CD4-positive, alpha-beta memory T cell (primary cell): ENCODE measurements around the gene SS18L1. TPM values are rescaled to one million over a fixed set of nuclear protein-coding genes. Genes with fewer than 3 reads are reported as not detected.
A peak's percentile ranks its signal among the peaks of the same experiment; 100 is the strongest.

Source experiments
- CTCF ChIA-PET: fragments of 350-600 bp; sonication (Branson Sonifier 250); formaldehyde crosslinking; loops from one replicate; lab custom pipeline; 2021; ENCODE audit warnings: inconsistent platforms; ENCODE audit not compliant: partially characterized antibody; lab: Charles Lee
- POLR2A ChIA-PET: fragments of 350-600 bp; sonication (Branson Sonifier 250); formaldehyde crosslinking; loops from one replicate; lab custom pipeline; 2021; ENCODE audit not compliant: partially characterized antibody; lab: Charles Lee
- DNase-seq, 5 donors: peaks; one replicate each; pipeline versions ENCODE4 v3.0.0 to v3.0.0-alpha.2; 2020 to 2022; ENCODE audit warnings: mixed read lengths in 1 of 5
- H3K27ac ChIP-seq: one replicate; pipeline ENCODE4 v1.7.0; 2013; ENCODE audit warnings: low read depth, low read length
- H3K27me3 ChIP-seq: 2 replicates; pipeline ENCODE4 v1.7.0; 2013; ENCODE audit warnings: mild to moderate bottlenecking, low read length, moderate library complexity; ENCODE audit not compliant: insufficient read depth
- H3K36me3 ChIP-seq: 2 replicates; pipeline ENCODE4 v1.7.0; 2013; ENCODE audit warnings: mild to moderate bottlenecking, low read length, moderate library complexity; ENCODE audit not compliant: insufficient read depth
- H3K4me1 ChIP-seq: 2 replicates; pipeline ENCODE4 v1.7.0; 2013; ENCODE audit warnings: mild to moderate bottlenecking, low read length, moderate library complexity; ENCODE audit not compliant: insufficient read depth
- H3K4me3 ChIP-seq, 2 donors: one replicate each; pipeline ENCODE4 v1.7.0; 2013; ENCODE audit warnings: low read length in 2 of 2, mild to moderate bottlenecking in 1 of 2
- H3K9me3 ChIP-seq, 2 donors: one replicate each; pipeline ENCODE4 v1.7.0; 2013; ENCODE audit warnings: low read length in 2 of 2, control low read depth in 1 of 2; ENCODE audit not compliant: control insufficient read depth in 1 of 2
- H3K27ac Mint-ChIP-seq, 7 donors: one replicate each; pipeline ENCODE4 v1.8.0; 2020 to 2021; ENCODE audit warnings: mixed read lengths in 7 of 7, mild to moderate bottlenecking in 6 of 7, inconsistent platforms in 3 of 7, moderate library complexity in 3 of 7
- H3K27me3 Mint-ChIP-seq, 2 donors: one replicate each; pipeline ENCODE4 v1.8.0; 2020 to 2021; ENCODE audit warnings: mixed read lengths in 2 of 2
- H3K36me3 Mint-ChIP-seq, 2 donors: one replicate each; pipeline ENCODE4 v1.8.0; 2020 to 2021; ENCODE audit warnings: mixed read lengths in 2 of 2, inconsistent platforms in 1 of 2, mild to moderate bottlenecking in 1 of 2
- H3K4me1 Mint-ChIP-seq, 4 donors: one replicate each; pipeline ENCODE4 v1.8.0; 2020 to 2021; ENCODE audit warnings: mixed read lengths in 4 of 4, mild to moderate bottlenecking in 1 of 4
- H3K4me3 Mint-ChIP-seq, 8 donors: one replicate each; pipeline ENCODE4 v1.8.0; 2020 to 2021; ENCODE audit warnings: mixed read lengths in 8 of 8, mild to moderate bottlenecking in 7 of 8, moderate library complexity in 6 of 8, inconsistent platforms in 3 of 8
- H3K9me3 Mint-ChIP-seq, 8 donors: one replicate each; pipeline ENCODE4 v1.8.0; 2020 to 2021; ENCODE audit warnings: mixed read lengths in 8 of 8, mild to moderate bottlenecking in 5 of 8, inconsistent platforms in 3 of 8, moderate library complexity in 1 of 8
- intact Hi-C: fragments of 100-400 bp; cut with micrococcal nuclease; formaldehyde crosslinking; loops from one replicate; pipeline ENCODE4 v1.15.1; 2023
- polyA plus RNA-seq, 2 donors: library from polyadenylated mRNA; unstranded; fragments of 300-500 nt; fragmentation: Illumina TruSeq; gene quantifications; one replicate each; pipeline ENCODE4 v1.2.3, GENCODE V29; 2021
- total RNA-seq, 2 experiments: library from RNA; stranded (reverse); gene quantifications; one replicate each; pipeline ENCODE4 v1.2.3, GENCODE V29; 2021

The SS18L1 gene
- total and polyA plus RNA-seq, 4 experiments from 2014 or later = 0.71 to 24.8 (median 12.0) TPM

DNA sequence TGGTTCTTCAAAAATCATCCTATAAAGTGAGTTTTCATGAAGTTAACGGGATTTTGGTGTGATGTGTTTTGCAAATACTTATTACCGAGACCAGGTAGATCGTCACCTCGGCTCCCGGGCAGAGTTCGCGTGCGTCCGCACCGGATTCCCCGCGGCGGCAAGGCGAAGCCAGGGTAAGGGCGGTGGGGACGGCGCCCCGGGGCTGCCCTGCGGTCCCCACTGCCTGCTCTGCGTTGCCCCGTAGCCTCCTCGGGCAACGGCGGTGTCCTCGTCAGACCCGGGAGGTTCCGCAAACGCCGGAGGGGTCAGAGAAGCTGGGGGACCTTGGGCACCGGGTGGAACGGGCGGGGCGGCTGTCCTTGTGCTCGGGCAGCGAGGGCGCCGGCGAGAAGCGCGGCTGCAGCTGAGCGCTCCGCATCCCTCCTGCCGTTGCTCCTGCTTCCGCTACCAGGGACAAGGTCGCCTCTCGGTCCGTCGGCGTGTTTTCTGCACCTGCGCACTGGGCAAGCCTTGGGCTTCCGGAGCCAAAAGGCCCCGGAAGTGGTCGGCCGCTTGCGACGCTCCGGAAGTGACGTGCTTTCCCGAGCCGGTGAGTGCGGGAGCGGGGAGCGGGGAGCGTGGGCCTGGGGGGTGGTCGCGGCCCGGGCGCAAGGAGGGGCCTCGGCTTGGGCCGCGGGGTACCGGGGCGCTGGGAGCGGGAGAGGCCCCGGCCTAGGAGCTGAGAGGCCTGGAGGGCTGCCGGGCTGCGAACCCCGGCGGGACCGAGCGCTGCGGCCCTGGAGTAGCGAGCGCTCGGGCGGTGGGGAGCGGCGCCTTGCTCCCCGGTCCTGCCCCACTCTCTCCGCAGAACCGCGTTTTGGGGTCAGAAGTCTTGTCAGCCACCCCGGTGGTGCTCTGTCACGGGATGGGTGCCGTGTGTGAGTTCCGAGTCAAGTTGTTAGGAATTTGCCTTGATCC is 39.2 kb downstream of the SS18L1 start, which contains the start of gene MTG2:
MTG2 (plus strand) TSS at position 560 of the 957 bp plus-strand sequence. CDS start 10,393 bp downstream, outside the sequence.
- peak; percentile 91 to 96 (median 93) for DNase-seq
- H3K9me3 ChIP-seq = no peaks in the 10 kb centered on the region
- H3K36me3 Mint-ChIP-seq = peaks cover 0 to 14% of the 10 kb centered on the region in 2 donors
- H3K27me3 Mint-ChIP-seq = no peaks in the 10 kb centered on the region
- H3K9me3 Mint-ChIP-seq = peaks cover 0 to 2% (median 0%) of the 10 kb centered on the region in 8 donors
- CTCF ChIA-PET = no interaction called here
- peaks cover 22% of the 10 kb centered on the region for H3K4me1 ChIP-seq
- peak within 1 kb of the TSS; percentile 94 for H3K27ac ChIP-seq
- peak within 1 kb of the TSS; percentile 93 to 98 (median 96) for H3K27ac Mint-ChIP-seq
- intact Hi-C loops = loop anchor here (1.0 to 5.0 kb wide), 7 partner anchors 39 to 225 kb away; partner anchors contain the start of genes ADRM1, CABLES2, LSM14B and OSBPL2
- peak within 1 kb of the TSS; percentile 53 to 92 for H3K4me3 ChIP-seq
- POLR2A ChIA-PET = interaction anchor here (0.6 to 1.9 kb wide), 13 partner anchors 10 to 217 kb away, joined by 3 to 6 read pairs (median 3); partner anchors contain the start of genes LSM14B, OSBPL2, PSMA7 and RPS21
- H3K36me3 ChIP-seq = no peaks in the 10 kb centered on the region
- H3K4me1 Mint-ChIP-seq = peaks cover 23 to 50% (median 37%) of the 10 kb centered on the region in 4 donors
- H3K27me3 ChIP-seq = no peaks in the 10 kb centered on the region
- H3K4me3 Mint-ChIP-seq = peak within 1 kb of the TSS; percentile 91 to 97 (median 92)

DNA sequence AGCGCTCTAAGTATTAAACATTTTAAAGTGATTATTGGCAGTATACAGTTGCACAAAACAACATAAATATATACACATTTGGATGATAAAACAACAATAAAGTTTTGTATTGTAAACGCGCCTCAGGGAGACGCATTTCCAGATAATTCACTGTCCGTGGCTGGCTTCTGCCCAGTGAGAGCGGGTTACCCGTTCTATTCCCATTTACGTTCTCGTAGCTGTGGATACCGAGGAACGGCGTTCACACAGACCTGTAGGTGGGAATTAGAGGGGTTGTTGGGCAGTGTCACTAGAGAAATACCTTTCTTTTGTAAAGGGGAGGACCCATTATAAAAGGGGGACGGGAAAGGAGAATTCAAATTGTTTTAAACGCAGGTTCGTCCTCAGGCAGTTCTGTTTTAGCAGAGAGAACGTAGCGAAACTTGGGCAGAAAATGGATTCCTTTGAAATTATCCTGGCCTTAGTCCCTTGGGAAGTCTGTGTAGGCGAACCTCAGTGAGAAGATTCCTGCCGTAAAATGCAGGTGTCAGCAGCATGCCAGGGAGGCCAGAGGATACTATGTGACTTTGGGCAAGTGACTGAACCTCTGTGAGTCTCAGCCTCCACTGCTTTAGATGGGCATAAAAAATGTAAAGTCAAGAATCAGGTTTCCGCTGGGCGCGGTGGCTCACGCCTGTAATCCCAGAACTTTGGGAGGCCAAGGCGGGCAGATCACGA is 40.0 kb downstream of the SS18L1 start:
- Histone ChIP-seq H3K27me3 (no peaks in the 10 kb centered on the region), H3K4me1 (peaks cover 22% of the 10 kb centered on the region), H3K4me3 (peak overlapping the region; percentile 53 to 92), H3K27ac (peak overlapping the region; percentile 94), H3K36me3 (no peaks in the 10 kb centered on the region), H3K9me3 (no peaks in the 10 kb centered on the region)
- H3K27me3 Mint-ChIP-seq = no peaks in the 10 kb centered on the region
- H3K4me3 Mint-ChIP-seq = peak overlapping the region; percentile 88 to 95 (median 92)
- intact Hi-C loops = loop anchor here (1.0 to 5.0 kb wide), 4 partner anchors 61 to 204 kb away; partner anchors contain the start of genes ADRM1, LSM14B and RPS21
- H3K4me1 Mint-ChIP-seq = peaks cover 23 to 51% (median 38%) of the 10 kb centered on the region in 4 donors
- peaks cover 0 to 2% (median 0%) of the 10 kb centered on the region in 8 donors for H3K9me3 Mint-ChIP-seq
- H3K27ac Mint-ChIP-seq = peak overlapping the region; percentile 90 to 98 (median 95)
- ChIA-PET POLR2A (interaction anchor here (0.6 to 1.9 kb wide), 6 partner anchors 11 to 216 kb away, joined by 3 to 6 read pairs (median 5); partner anchors contain the start of genes LSM14B, OSBPL2 and RPS21), CTCF (no interaction called here)
- H3K36me3 Mint-ChIP-seq = peaks cover 0 to 14% of the 10 kb centered on the region in 2 donors
- no peak for DNase-seq

- Histone ChIP-seq H3K36me3 (peaks cover 15% of the 10 kb centered on the region), H3K4me3 (no peak overlapping the region), H3K27me3 (no peaks in the 10 kb centered on the region), H3K4me1 (peaks cover 22% of the 10 kb centered on the region), H3K9me3 (no peaks in the 10 kb centered on the region), H3K27ac (no peak overlapping the region)
- Mint-ChIP-seq H3K4me1 (peaks cover 23 to 51% (median 39%) of the 10 kb centered on the region in 4 donors), H3K9me3 (peaks cover 0 to 2% (median 0%) of the 10 kb centered on the region in 8 donors), H3K27ac (peak overlapping the region in 3 of 7 donors; percentile 39 to 75 (median 43)), H3K4me3 (peak overlapping the region in 1 of 8 donors; percentile 15), H3K27me3 (no peaks in the 10 kb centered on the region), H3K36me3 (peaks cover 8 to 22% of the 10 kb centered on the region in 2 donors)
- POLR2A ChIA-PET = no interaction called here
- DNase-seq = no peak
- intact Hi-C loops = no loop called here
- CTCF ChIA-PET = no interaction called here
Observed at GRCh38 chr20:62186096-62186426, 42.5 kb downstream of the SS18L1 start.

GRCh38 chr20:62186887-62187866 is 43.6 kb downstream of the SS18L1 start:
- Mint-ChIP-seq H3K9me3 (peaks cover 0 to 2% (median 0%) of the 10 kb centered on the region in 8 donors), H3K36me3 (peaks cover 8 to 26% of the 10 kb centered on the region in 2 donors), H3K27ac (peak overlapping the region in 6 of 7 donors; percentile 3 to 66 (median 57)), H3K4me3 (peak overlapping the region in 1 of 8 donors; percentile 14), H3K4me1 (peaks cover 17 to 45% (median 33%) of the 10 kb centered on the region in 4 donors), H3K27me3 (no peaks in the 10 kb centered on the region)
- H3K9me3 ChIP-seq = no peaks in the 10 kb centered on the region
- intact Hi-C loops = no loop called here
- peaks cover 18% of the 10 kb centered on the region for H3K36me3 ChIP-seq
- H3K27ac ChIP-seq = no peak overlapping the region
- ChIA-PET CTCF (interaction anchor here (0.6 to 1.3 kb wide), 2 partner anchors 11 to 1309 kb away, joined by 3 read pairs; no protein-coding TSS in a partner anchor), POLR2A (no interaction called here)
- DNase-seq = no peak
- H3K4me1 ChIP-seq = peaks cover 16% of the 10 kb centered on the region
- no peak overlapping the region for H3K4me3 ChIP-seq
- H3K27me3 ChIP-seq = no peaks in the 10 kb centered on the region

GRCh38 chr20:62190639-62191411 is 47.3 kb downstream of the SS18L1 start:
- POLR2A ChIA-PET = no interaction called here
- Histone ChIP-seq H3K4me1 (no peaks in the 10 kb centered on the region), H3K27me3 (no peaks in the 10 kb centered on the region), H3K36me3 (peaks cover 23% of the 10 kb centered on the region), H3K27ac (no peak overlapping the region), H3K9me3 (no peaks in the 10 kb centered on the region), H3K4me3 (no peak overlapping the region)
- no peaks in the 10 kb centered on the region for H3K9me3 Mint-ChIP-seq
- peaks cover 14 to 34% of the 10 kb centered on the region in 2 donors for H3K36me3 Mint-ChIP-seq
- intact Hi-C loops = no loop called here
- no peaks in the 10 kb centered on the region for H3K27me3 Mint-ChIP-seq
- H3K4me1 Mint-ChIP-seq = peaks cover 7 to 21% (median 13%) of the 10 kb centered on the region in 4 donors
- no peak overlapping the region for H3K27ac Mint-ChIP-seq
- no peak overlapping the region for H3K4me3 Mint-ChIP-seq
- CTCF ChIA-PET = no interaction called here
- DNase-seq = no peak
